GM19455 (cell line): Measurements from ENCODE around the gene RTL1.

Experiments used
- ATAC-seq: cut with Tn5 transposase; IDR thresholded peaks from one replicate; pipeline ENCODE4 v1.9.1; 2021; ENCODE audit not compliant: unreplicated experiment

RTL1 gene

DNA sequence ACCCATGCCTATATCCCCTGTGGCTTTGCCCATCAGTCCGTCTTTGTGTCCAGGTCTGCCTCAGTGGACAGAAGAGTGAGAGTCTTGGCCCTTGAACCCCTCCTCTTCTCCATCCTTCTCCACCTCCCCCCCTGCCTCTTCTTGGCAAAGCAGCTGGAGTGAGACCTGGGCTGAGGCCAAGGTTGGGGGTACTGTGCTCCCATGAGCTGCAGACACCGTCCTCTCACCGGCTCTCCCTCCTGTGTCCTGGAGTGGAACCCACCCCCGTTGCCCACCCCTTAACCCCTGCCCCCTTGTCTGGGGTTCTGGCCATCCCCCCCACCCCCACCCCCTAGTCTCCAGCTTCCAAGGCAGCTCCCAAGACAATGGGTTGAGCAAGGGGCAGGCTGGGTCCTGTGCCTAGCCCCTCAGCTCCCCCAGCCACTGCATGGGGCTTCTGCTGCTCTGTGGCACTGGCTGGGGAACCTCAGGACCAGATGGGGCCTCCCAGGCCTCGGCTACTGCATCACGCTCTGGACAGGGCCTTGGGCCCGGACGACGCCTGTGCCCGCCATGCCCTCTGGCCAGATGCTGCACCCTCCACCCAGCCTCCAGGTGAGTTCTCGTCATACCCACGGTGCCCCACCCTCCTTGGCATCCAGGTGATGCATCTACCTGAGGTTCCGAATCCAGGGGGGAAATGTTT, 35.7 kb downstream of the RTL1 start:
- no peak for ATAC-seq

DNA sequence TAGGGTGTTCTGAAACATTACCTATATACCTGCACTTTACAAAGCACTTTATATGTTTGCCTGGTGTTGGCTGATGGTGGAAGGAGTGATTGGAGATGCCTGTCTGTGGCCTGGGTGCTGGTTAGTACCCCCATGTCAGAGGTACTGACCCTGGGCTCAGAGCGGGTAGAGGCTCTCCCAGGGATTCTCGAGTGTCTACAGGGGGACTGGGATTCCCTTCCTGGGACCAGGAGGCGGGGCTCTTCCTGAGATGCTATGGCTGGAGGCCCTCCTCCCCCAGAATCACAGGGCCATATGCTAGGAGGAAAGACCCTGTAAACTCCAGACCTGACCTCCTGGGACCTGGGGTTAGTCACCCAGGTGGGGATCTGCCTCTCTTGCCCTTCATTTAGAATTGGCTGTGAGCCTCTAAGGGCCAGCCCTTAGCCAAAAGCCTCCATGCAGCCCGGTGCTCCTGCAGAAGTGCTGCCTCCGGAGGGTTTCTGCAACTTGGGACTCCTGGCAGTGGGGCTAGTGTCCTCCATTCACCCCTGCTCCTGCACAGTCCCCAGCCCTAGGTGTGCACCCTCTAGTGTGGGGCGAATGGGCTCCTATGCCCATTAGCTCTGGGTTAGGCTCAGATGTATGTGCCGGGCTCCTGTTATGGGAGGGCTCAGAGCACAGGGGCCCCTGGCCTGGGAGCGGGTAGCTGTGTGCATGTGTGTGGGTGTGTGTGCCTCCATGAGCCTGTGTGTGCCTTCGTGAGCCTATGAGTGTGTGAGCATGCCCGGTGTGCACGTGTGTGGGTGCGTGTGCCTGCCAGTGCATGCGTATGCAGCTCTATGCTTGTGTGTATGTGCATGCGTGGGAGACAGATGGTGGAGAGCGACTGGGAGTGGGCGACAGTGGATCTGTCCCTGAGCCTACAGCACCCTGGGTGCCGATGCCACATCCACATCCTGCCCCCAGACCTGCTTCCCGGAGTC, 36.6 kb downstream of the RTL1 start:
- ATAC-seq, result no peak

- ATAC-seq, result no peak
These were observed 37.6 kb downstream of the RTL1 start for GRCh38 chr14:100865682-100866591.

DNA sequence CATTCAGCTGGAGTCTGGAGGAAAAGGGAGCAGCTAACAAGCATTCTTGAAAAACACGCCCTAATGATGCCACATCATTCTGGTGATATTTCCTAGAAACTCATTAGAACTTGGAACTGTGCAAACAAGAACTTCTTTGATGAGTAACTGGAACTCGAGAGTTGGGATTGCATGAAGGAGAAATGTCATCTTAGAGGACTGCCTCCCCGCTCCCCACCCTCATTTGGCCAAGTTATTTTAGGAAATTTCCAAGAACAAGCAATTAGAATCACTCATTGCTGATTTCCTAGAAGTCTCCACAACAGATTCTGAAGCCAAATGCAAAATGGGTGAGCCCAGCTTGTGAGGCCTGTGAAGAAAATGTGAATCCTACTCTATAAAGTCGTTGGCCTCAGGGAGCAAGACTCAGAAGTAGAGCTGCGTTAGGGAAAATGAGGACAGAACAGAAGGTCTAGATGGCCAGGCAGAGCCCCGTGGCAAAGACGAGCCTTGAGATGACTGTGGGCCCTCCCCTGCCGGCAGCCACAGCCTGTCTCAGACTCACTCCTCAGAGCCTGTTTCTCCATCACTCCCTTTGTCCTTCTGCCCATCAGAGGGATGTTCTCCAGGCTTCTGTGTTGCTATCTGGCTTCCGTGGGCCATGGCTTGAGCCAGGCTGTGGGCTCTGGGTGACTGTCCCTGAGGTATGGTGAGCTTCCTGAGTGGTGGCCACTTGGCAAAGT, 38.4 kb downstream of the RTL1 start:
- ATAC-seq, result no peak

DNA sequence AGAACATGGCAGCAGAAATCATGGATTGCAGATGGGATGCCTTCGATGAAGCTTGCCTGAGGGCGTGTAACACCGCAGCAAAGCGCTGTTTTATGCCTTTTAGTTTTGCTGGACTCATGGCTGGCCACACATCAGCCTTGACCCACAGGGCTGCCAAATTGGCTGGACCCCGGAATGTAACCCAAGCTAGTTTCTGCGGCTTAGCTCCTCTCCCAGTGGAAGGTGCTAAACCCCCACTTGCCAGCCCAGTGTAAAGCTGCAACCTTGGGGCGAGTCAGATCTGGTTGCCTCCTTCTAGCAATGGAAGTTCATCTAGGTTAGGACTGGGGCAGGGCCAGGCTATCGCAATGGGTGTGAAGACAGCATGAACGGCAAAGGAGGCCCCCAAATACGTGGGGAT, 39.3 kb downstream of the RTL1 start:
- no peak for ATAC-seq

DNA sequence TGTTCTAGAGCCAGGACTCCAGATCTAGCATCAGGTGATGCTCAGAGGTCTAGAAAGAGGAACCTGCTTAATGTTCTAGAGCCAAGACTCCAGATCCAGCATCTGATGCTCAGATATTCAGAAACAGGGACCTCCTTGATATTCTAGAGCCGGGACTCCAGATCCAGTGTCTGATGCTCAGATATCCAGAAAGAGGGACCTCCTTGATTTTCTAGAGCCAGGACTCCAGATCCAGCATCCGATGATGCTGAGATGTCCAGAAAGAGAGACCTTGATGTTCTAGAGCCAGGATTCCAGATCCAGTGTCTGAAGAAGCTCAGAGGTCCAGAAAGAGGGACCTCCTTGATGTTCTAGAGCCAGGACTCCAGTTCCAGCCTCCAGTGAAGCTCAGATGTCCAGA, 40.7 kb downstream of the RTL1 start:
- ATAC-seq, result no peak

GRCh38 chr14:100862277-100862676, 41.2 kb downstream of the RTL1 start:
- ATAC-seq, result no peak

DNA sequence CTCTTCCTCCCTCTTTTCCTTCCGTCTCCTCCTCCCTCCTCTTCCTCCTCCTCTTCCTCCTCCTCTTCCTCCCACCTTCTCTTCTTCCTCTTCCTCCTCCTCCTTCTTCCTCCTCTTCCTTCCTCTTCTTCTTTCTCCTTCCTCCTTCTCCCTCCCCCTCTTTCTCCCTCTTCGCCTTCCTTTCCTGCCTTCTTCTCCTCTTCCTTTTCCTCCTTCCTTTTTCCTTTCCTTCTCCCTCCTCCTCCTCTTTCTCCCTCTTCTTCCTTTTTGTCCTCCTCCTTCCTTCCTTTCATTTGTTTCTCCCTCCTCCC, 41.6 kb downstream of the RTL1 start:
- ATAC-seq, result no peak

DNA sequence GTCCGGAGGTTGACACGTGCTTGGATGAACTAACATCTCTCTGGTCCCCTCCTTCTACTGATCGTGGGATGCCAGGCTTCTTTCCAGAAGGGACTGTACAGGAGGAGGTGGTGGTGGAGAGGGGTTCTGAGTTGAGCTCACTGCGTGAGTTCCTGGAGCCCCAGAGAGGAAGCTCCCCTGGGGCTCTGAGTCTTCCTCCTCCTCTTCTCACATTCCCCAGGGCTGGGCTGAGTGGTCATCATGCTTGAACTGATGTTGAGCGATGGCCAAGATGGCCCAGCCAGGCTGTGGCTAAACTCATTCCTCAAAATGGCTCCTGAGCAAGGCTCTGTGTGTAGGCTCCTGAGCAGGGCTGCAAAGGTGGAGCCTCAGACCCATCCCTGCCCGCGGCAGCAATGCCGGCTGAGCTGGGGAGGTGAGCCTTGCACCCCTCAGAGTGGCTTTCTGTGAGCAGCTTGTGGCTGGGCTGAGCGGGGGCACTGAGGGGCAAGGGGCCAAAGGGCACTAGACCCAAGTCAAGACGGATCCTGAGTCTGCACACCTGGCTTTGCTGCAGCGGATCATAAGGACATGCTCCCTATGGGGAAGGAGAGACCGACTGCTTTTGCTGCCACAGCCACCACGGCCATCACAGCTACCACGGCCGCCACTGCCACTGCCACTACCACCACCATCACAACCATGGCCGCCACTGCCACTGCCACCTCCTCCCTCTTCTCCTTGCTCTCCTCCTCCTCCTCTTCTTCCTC, 42.2 kb downstream of the RTL1 start:
- no peak for ATAC-seq

- no peak for ATAC-seq
These were observed 42.9 kb downstream of the RTL1 start for GRCh38 chr14:100860556-100861187.

GRCh38 chr14:100859781-100860180, 43.7 kb downstream of the RTL1 start:
- ATAC-seq, result no peak

- ATAC-seq, result no peak
These were observed 44.7 kb downstream of the RTL1 start for GRCh38 chr14:100858838-100859220.

DNA sequence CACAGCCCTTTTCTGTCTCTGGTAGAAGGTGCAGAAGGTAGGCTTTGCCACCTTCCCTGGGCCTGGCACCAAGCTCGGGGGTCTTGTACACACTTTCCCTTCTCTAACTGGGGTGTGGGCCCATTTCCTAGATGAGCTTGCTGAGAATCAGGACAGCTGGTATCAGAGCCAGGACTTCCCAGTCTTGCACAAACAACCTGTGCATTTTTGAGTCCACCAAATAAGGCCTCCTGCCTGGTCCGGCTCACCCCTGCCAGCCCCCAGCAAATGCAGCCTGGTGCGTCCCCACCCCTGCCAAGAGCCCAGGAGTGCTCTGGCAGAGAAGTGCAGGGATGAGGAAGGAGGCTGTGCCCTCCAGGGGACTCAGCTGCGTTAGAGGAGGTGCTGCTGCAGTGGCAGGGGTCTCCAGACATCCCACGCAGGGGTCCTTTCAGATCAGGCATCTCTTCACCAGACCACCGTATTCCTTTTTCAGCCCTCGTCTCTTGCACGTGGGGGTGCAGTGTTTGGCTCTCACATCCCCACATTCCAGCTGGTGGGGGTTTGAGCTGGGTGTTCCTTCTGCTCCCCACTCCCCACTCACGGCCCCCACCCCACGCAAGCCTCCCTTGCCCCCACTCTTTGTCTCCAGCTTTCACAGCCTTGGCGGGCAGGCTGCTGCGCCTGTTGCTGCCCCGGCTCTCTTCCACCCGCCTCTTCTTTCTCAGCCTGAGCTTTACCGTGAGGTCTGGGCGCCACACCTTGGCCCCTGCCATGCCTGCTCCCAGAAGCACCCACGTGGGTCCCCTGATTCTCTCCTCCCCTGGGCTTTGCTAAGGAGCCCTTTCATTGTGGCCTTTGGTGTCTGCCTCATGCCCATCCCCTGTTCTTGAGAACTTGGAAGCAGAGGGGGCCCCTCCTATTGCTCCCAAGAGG, 45.3 kb downstream of the RTL1 start:
- ATAC-seq, result no peak

DNA sequence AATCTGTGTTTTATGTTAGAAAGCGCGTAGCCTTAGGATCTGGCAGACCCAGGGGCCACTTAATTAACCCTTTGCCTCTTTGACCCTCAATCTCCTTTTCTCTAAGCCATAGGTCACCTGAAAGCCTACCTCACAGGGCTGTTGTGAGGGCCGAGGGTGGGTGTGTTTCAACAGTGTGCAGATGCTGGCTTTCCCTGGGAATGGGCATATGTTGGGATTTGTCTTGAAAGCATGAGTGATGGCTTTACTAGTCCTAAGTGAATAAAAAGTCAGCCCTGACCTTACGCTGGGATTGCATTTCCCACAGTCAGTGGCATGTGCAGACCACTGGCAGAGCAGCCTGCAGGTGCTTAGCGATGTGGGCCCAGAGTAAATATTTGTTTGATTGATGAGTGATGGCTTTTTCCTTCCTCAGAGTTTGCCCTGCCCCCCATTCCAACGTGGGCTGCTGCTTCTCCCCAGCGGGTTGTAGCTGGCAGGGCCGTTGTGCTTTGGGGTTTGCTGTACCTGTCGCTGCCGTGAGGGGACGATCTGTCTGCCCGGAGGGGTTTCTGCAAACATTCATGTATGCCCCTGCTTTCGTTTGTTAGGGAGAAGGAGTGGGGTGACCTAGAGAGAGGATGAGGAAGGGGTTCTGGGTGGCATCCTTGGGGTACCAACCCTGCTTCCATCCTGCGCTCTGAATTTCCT, 46.1 kb downstream of the RTL1 start:
- no peak for ATAC-seq

- ATAC-seq, result no peak
These were observed 47.2 kb downstream of the RTL1 start for GRCh38 chr14:100856056-100856950.

GRCh38 chr14:100855256-100855930, 48.1 kb downstream of the RTL1 start:
- no peak for ATAC-seq
